Tibial artery (tissue), 4 donors: Measurements from ENCODE around the gene BMAL1.

Experiments
- DNase-seq, 2 donors: peaks; one replicate each; pipeline ENCODE4 v3.0.0-alpha.2; 2019
- H3K27ac ChIP-seq, 2 donors: fragments of 200-600 bp; sonication (generic) in 1 of 2; 1 replicate in 1 of 2; 2 replicates in 1 of 2; pipeline ENCODE4 v1.5.1; 2018 to 2019; ENCODE audit warnings: mild to moderate bottlenecking in 1 of 2
- H3K27me3 ChIP-seq, 2 donors: fragments of 200-600 bp; sonication (generic) in 1 of 2; one replicate each; pipeline versions ENCODE4 v1.5.1 to v1.6.0; 2016 to 2019
- H3K36me3 ChIP-seq, 3 donors: fragments of 200-600 bp; sonication (generic) in 2 of 3; one replicate each; pipeline ENCODE4 v1.5.1; 2016 to 2019; ENCODE audit warnings: mild to moderate bottlenecking in 2 of 3
- H3K4me1 ChIP-seq, 4 donors: fragments of 200-600 bp; sonication (generic) in 2 of 4; 1 replicate in 3 of 4; 2 replicates in 1 of 4; pipeline ENCODE4 v1.5.1; 2016 to 2019
- H3K4me3 ChIP-seq, 2 donors: fragments of 200-600 bp; sonication (generic) in 1 of 2; 1 replicate in 1 of 2; 2 replicates in 1 of 2; pipeline ENCODE4 v1.5.1; 2018 to 2019; ENCODE audit warnings: mild to moderate bottlenecking in 2 of 2
- H3K9me3 ChIP-seq, 3 donors: fragments of 200-600 bp; sonication (generic) in 1 of 3; one replicate each; pipeline ENCODE4 v1.5.1; 2016 to 2019
- intact Hi-C: fragments of 100-400 bp; cut with DNase I; formaldehyde crosslinking; loops from one replicate; pipeline ENCODE4 v1.15.0; 2023; ENCODE audit warnings: low total_unique reads
- TF ChIP-seq, protein P1 (sequence below), 2 experiments: fragments of 200-600 bp in 1 of 2; fragments of 450-650 bp in 1 of 2; IDR thresholded peaks; one replicate each; pipeline ENCODE4 v1.5.1; 2017 to 2019; ENCODE audit warnings: antibody characterized with exemption in 2 of 2, mild to moderate bottlenecking in 1 of 2, moderate library complexity in 1 of 2

BMAL1 gene

DNA sequence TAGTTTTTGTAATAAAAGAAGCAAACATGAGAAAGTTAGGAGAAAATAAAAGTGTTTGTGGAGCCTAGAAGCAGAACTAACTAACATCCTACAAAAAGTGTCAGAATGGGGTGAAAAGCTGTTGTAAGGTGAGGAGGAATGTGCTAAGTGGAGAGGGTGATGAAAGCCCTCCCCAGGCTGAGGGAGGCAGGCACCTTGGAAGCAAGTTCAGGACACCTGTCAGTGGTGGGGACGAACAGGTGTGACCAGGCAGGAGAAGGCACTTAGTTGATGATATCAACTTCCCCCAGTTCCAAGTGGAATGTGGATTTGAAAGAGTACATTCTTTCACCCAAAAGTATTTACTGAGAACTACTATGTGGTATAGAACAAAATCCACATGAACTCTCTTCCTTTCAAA is 18.7 kb upstream of the BMAL1 start:
- Histone ChIP-seq H3K4me3 (no peak overlapping the region), H3K9me3 (no peaks in the 10 kb centered on the region), H3K27me3 (no peaks in the 10 kb centered on the region), H3K4me1 (peaks cover 0 to 30% (median 22%) of the 10 kb centered on the region in 4 donors), H3K36me3 (no peaks in the 10 kb centered on the region), H3K27ac (no peak overlapping the region)
- intact Hi-C loops: no loop called here
- no peak for DNase-seq
- TF ChIP-seq, protein P1, sequence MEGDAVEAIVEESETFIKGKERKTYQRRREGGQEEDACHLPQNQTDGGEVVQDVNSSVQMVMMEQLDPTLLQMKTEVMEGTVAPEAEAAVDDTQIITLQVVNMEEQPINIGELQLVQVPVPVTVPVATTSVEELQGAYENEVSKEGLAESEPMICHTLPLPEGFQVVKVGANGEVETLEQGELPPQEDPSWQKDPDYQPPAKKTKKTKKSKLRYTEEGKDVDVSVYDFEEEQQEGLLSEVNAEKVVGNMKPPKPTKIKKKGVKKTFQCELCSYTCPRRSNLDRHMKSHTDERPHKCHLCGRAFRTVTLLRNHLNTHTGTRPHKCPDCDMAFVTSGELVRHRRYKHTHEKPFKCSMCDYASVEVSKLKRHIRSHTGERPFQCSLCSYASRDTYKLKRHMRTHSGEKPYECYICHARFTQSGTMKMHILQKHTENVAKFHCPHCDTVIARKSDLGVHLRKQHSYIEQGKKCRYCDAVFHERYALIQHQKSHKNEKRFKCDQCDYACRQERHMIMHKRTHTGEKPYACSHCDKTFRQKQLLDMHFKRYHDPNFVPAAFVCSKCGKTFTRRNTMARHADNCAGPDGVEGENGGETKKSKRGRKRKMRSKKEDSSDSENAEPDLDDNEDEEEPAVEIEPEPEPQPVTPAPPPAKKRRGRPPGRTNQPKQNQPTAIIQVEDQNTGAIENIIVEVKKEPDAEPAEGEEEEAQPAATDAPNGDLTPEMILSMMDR (IDR thresholded peaks at IDR 0.05): no peak

DNA sequence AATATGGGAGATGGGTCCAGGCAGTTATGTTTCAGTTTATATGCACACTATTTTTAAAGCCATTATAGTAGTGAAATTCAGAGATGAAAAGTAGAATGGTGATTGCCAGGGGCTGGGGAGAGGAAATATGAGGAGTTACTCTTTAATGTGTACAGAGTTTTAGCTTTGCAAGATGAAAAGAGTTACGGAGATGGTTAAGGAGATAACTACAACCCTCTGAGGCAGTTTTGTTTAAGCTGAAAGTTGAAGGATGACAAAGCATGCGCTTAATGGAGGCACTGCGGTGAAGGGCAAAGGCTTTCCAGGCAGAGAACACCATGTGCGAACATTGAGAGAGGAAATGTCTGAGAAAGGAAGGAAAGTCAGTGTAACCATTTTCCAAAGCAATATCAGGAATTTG is 18.2 kb upstream of the BMAL1 start:
- H3K27me3 ChIP-seq: no peaks in the 10 kb centered on the region
- no peak overlapping the region for H3K4me3 ChIP-seq
- H3K36me3 ChIP-seq: no peaks in the 10 kb centered on the region
- TF ChIP-seq, protein P1 (IDR thresholded peaks at IDR 0.05): no peak
- H3K9me3 ChIP-seq: no peaks in the 10 kb centered on the region
- no peak overlapping the region for H3K27ac ChIP-seq
- no peak for DNase-seq
- intact Hi-C loops: no loop called here
- H3K4me1 ChIP-seq: peaks cover 0 to 30% (median 22%) of the 10 kb centered on the region in 4 donors

DNA sequence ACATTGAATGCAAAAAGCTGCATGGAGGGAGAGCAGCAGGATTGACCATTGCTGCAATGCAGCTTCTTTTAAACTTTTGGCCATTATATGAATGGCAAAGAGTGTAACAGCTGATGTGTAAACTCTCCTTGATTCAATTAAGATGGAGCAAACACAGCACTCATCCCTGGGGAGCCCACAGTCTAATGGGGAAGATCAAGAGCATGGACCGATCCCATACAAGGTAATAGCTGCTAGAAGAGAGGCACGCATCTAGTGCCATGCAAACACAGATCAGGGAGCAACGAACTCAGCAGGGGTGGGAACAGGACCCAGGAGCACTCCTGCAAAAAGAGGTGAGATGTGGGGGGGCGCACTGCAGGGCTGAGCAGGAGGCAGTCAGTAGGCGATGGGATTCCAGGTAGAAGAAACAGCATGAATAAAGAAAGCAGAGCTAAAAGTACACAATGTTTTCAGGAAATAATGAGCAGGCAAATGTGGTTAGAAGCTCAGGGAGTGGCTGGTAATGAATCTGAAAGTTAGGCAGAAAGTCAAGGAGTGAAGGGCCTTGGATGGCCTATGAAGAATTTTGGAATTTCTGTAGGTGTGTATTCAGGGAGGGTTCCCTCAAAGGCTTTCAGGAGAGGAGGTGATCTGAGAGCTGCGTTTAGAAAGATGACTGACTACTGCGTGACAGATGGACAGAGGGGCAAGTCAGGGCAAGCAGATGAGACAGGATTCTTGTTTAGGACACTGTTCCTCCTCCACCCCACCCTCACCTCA is 17.2 kb upstream of the BMAL1 start:
- no peak overlapping the region for H3K4me3 ChIP-seq
- H3K36me3 ChIP-seq: no peaks in the 10 kb centered on the region
- DNase-seq: no peak
- intact Hi-C loops: no loop called here
- no peaks in the 10 kb centered on the region for H3K9me3 ChIP-seq
- H3K27me3 ChIP-seq: no peaks in the 10 kb centered on the region
- TF ChIP-seq, protein P1 (IDR thresholded peaks at IDR 0.05): no peak
- peaks cover 0 to 30% (median 22%) of the 10 kb centered on the region in 4 donors for H3K4me1 ChIP-seq
- H3K27ac ChIP-seq: peak overlapping the region; percentile 61 to 63

DNA sequence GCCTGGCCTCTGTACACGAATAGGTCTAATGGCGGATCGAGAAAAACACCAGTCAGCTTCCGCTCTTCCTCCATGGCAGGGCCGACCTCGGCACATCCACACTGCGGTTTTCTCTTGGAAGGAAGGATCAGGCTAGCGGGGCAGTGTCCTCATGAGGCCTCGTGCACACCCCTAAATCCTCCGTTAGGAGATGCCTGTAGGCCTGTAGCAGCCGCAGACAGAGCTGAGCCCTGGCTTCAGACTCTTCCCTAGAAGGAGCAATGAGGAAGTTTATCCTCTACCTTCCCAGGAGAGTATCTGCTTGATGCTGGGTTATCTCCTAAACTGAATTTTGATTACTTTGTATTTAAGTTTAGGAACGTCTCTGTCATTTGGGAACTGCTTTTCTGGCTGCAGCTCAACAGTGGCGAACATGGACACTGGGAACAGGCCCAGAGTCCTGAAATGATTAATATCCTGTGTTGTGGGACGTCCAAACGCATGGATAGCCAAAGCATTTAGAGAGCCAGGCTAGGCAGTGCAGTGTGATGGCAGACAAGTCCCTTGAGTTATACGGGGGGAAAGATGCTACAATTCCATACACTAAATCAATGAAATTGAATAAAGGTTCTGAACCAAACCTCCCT is 16.5 kb upstream of the BMAL1 start:
- DNase-seq: peak in 1 of 2 donors; percentile 33
- Histone ChIP-seq H3K27me3 (no peaks in the 10 kb centered on the region), H3K4me3 (peak overlapping the region in 1 of 2 donors; percentile 11), H3K36me3 (no peaks in the 10 kb centered on the region), H3K27ac (peak overlapping the region; percentile 61 to 63), H3K9me3 (no peaks in the 10 kb centered on the region), H3K4me1 (peaks cover 0 to 30% (median 22%) of the 10 kb centered on the region in 4 donors)
- intact Hi-C loops: no loop called here
- TF ChIP-seq, protein P1 (IDR thresholded peaks at IDR 0.05): no peak

DNA sequence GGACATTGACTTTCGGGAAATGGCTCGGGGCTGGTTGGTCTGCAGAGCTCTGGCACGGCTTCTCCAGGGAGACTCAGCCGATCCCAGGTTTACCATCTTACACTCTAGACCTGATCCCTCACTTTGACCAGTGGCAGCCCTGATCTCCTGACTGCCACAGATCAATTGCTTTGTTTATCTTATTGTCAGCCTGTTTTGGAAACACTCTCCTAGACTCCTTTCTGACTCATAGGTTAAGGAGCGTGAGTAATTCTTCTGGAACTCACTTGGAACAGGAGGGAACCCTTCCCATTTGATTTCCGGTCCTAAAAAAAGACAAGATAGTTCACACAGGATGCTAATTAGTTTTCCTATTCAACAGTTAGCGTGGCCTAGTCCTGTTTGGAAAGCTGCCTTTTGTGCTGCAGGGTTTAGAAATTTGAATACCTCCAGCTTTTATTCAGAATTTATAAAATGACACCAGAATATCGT is 16.0 kb upstream of the BMAL1 start:
- TF ChIP-seq, protein P1 (IDR thresholded peaks at IDR 0.05): no peak
- no peak for DNase-seq
- Histone ChIP-seq H3K9me3 (no peaks in the 10 kb centered on the region), H3K27ac (peak overlapping the region; percentile 61 to 63), H3K4me1 (peaks cover 0 to 30% (median 22%) of the 10 kb centered on the region in 4 donors), H3K4me3 (peak overlapping the region in 1 of 2 donors; percentile 11), H3K27me3 (no peaks in the 10 kb centered on the region), H3K36me3 (no peaks in the 10 kb centered on the region)
- intact Hi-C loops: no loop called here
